Central memory CD8-positive, alpha-beta T cell (primary cell): Measurements from ENCODE around the gene COL27A1.
"Not testable (repeated sequence)": the region's sequence is repeated elsewhere in the genome, so short reads cannot be mapped to it uniquely, and the experiment has no call there.

Source experiments
- ATAC-seq: fragments of 150-1000 bp; cut with Tn5 transposase; replicated peaks from 2 replicates; pipeline ENCODE4 v1.10.0; 2022; ENCODE audit warnings: mild to moderate bottlenecking, moderate FRiP score, moderate number of reproducible peaks; ENCODE audit not compliant: poor library complexity, severe bottlenecking; ENCODE audit errors: extremely low read depth
- DNase-seq, 2 donors: peaks; one replicate each; pipeline ENCODE4 v3.0.0; 2021; ENCODE audit warnings: low spot score in 2 of 2
- H3K27ac Mint-ChIP-seq: one replicate; pipeline ENCODE4 v1.8.0; 2022; ENCODE audit warnings: low read depth, mild to moderate bottlenecking, moderate library complexity, mixed read lengths
- H3K27me3 Mint-ChIP-seq: one replicate; pipeline ENCODE4 v1.8.0; 2022; ENCODE audit warnings: mixed read lengths
- H3K36me3 Mint-ChIP-seq: one replicate; pipeline ENCODE4 v1.8.0; 2022; ENCODE audit warnings: mild to moderate bottlenecking, moderate library complexity, mixed read lengths; ENCODE audit not compliant: insufficient read depth
- H3K4me1 Mint-ChIP-seq: one replicate; pipeline ENCODE4 v1.8.0; 2022; ENCODE audit warnings: mixed read lengths
- H3K4me3 Mint-ChIP-seq: one replicate; pipeline ENCODE4 v1.8.0; 2022; ENCODE audit warnings: mild to moderate bottlenecking, moderate library complexity, mixed read lengths
- H3K9me3 Mint-ChIP-seq: one replicate; pipeline ENCODE4 v1.8.0; 2022; ENCODE audit warnings: mixed read lengths

Gene COL27A1

DNA sequence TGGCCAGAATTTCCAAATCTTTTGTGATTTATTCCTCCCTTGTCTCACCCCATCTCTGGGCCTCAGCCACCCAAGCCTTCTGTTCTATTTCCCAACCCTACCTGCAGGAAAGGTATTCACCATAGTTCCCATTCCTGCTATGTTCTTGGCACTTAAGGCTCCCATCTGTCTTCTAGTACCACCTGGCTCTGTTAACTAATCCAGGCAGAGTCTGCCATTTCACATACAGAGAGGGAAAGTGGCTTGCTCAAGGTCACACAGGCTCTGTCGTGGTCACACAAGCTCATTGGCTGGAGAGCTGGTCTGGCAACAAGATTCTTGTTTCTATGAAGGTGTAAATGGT is 35.2 kb downstream of the COL27A1 start:
- H3K27ac Mint-ChIP-seq: no peak overlapping the region
- H3K36me3 Mint-ChIP-seq: no peaks in the 10 kb centered on the region
- peaks cover 24% of the 10 kb centered on the region for H3K27me3 Mint-ChIP-seq
- no peak overlapping the region for H3K4me3 Mint-ChIP-seq
- peaks cover 4% of the 10 kb centered on the region for H3K9me3 Mint-ChIP-seq
- ATAC-seq (no peak), DNase-seq (no peak)
- no peaks in the 10 kb centered on the region for H3K4me1 Mint-ChIP-seq

DNA sequence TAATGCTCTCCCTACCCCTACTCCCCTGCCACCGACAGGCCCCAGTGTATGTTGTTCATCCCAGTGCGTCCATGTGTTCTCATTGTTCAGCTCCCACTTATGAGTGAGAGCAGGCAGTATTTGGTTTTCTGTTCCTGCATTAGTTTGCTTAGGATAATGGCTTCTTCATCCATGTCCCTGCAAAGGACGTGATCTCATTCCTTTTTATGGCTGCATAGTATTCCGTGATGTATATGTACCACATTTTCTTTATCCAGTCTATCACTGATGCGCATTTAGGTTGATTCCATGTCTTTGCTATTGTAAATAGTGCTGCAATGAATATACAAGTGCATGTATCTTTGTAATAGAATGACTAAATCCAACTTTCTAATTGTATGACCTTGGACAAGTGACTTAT is 36.1 kb downstream of the COL27A1 start:
- DNase-seq, H3K27ac Mint-ChIP-seq, H3K36me3 Mint-ChIP-seq, H3K4me3 Mint-ChIP-seq, ATAC-seq, H3K4me1 Mint-ChIP-seq, H3K9me3 Mint-ChIP-seq: not testable (repeated sequence)
- H3K27me3 Mint-ChIP-seq: peaks cover 24% of the 10 kb centered on the region

DNA sequence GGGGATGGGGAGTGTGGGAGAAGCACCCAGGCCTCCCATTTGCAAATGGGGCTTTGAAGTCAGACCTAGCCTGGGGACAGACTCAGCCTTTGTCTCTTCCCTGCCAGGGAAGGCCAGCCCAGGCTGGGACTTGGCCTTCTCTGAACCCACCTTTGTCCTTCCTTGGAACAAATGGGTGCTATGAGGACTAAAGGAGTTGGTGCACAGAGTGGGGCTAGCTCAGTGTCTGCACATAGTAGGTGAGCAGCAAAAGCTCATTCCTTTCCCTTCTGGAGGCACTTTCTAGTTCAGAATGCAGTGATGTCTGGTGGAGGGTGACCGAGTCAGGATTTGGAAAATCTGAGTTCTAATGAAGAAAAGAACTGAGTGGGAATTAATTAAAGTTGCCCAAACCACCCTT is 37.2 kb downstream of the COL27A1 start:
- no peaks in the 10 kb centered on the region for H3K36me3 Mint-ChIP-seq
- no peak for DNase-seq
- H3K27ac Mint-ChIP-seq: no peak overlapping the region
- no peak for ATAC-seq
- H3K4me3 Mint-ChIP-seq: no peak overlapping the region
- no peaks in the 10 kb centered on the region for H3K4me1 Mint-ChIP-seq
- H3K9me3 Mint-ChIP-seq: peaks cover 4% of the 10 kb centered on the region
- H3K27me3 Mint-ChIP-seq: peaks cover 24% of the 10 kb centered on the region

DNA sequence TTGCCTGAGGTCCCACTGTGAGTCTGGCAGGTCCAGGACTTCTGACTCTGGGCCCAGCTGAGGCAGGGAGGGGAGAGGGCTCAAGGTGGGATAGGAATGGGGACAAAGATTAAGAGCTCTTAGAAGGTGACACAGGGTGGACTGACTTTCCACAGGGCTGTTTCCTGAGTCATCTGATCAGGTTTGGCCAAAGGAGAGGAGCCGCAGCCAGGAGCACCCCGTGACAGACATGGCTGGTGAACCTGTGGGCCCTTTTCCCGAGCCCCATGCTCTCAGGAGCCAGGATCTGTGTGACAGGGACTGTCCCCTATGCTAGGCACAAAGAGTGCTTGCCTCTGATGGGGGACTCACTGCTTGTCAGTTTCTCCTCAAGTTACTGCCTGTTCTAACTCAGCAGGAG is 37.8 kb downstream of the COL27A1 start:
- H3K4me3 Mint-ChIP-seq: no peak overlapping the region
- peaks cover 24% of the 10 kb centered on the region for H3K27me3 Mint-ChIP-seq
- no peak overlapping the region for H3K27ac Mint-ChIP-seq
- H3K36me3 Mint-ChIP-seq: no peaks in the 10 kb centered on the region
- ATAC-seq (no peak), DNase-seq (no peak)
- no peaks in the 10 kb centered on the region for H3K4me1 Mint-ChIP-seq
- H3K9me3 Mint-ChIP-seq: peaks cover 4% of the 10 kb centered on the region

DNA sequence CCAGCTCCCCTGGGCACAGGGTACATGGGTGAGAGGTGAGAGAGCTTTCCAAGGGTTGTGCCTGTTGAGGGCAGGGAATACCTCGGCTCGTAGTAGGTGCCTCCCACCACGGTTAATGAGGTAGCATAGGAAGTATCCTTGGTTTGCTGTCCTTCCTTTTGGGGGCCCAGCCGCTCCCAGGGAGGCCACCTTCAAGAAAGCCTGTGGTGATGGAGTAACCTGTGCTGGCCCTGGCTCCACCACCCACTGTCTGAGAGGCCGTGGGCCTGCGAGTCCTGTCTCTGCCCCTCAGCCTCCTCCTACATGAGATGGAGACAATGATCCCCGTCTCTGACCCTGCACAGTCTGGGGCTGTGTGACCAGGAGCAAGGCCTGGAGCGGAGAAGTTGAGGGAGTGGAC is 40.8 kb downstream of the COL27A1 start:
- no peaks in the 10 kb centered on the region for H3K9me3 Mint-ChIP-seq
- no peak overlapping the region for H3K4me3 Mint-ChIP-seq
- no peaks in the 10 kb centered on the region for H3K4me1 Mint-ChIP-seq
- H3K27ac Mint-ChIP-seq: no peak overlapping the region
- no peaks in the 10 kb centered on the region for H3K36me3 Mint-ChIP-seq
- no peak for DNase-seq
- ATAC-seq: no peak
- H3K27me3 Mint-ChIP-seq: peaks cover 24% of the 10 kb centered on the region

DNA sequence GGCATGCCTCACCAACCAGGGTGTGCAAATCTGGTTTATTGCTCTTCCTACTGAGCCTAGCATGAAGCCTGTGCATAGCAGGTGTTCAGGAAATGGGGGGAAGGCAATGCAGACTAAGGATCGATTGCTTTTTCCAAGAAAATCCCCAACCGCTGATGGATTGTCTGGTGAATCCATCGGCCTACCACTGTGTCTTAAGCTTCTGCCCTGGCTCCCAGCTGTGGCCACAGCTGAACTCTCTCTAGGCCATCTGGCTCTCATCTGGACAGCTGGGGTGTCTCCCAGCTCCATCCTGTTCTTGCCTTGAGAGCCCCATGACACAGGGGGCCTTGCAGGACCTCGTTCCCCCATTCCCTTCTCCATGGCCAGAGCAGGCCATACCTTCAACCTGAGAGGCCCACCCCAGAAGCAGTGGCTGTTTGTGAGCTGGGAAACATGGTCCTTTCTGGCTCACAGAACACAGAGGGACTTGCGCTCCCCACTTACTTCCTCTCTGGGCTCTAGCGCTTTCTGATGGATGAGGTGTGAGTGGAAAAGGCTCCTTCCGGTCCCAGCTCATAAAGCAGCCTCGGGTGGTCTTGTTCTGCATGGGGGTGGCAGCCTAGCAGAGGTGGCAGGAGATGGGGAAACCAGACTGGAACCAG is 41.8 kb downstream of the COL27A1 start:
- Mint-ChIP-seq H3K27me3 (peaks cover 24% of the 10 kb centered on the region), H3K27ac (no peak overlapping the region), H3K36me3 (no peaks in the 10 kb centered on the region), H3K9me3 (no peaks in the 10 kb centered on the region), H3K4me1 (no peaks in the 10 kb centered on the region), H3K4me3 (no peak overlapping the region)
- no peak for ATAC-seq
- no peak for DNase-seq

DNA sequence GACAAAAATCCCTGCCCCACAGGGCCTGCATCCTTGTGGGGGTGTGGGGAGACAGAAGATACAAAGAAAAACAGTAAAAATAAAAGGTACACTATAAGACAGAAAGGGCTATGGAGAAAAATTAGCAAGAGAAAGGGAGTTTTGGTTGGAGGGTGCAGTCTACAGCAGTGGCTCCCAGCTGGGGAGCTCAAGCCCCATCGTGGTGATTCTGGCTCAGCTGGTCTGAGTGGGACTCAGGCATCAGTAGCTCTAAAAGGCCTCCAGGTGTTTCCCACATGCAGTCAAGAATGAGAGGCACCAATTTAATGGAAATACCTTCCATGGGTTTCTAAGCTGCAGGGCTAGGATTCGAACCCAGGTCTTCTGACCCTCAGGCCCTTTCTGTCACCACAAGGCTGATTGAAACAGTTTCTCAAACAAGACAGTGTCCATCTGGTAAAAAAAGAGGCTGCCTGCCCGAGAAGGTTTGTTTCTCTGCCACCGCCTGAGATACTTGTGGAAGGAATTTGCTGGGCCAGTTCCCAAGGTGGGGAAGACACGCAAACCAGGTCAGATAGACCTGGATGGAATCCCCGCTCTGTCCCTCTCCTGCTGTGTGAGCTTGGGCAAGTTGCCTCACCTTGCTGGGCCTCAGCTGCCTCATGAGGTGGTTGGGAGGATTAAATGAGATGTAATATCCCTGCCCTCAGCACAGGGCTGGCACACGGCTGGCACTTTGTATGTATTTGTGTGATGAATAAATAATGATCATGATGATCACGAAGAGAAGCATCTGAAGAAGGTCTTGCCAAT is 43.1 kb downstream of the COL27A1 start:
- H3K27ac Mint-ChIP-seq: no peak overlapping the region
- H3K9me3 Mint-ChIP-seq: no peaks in the 10 kb centered on the region
- H3K4me3 Mint-ChIP-seq: no peak overlapping the region
- H3K4me1 Mint-ChIP-seq: no peaks in the 10 kb centered on the region
- no peaks in the 10 kb centered on the region for H3K36me3 Mint-ChIP-seq
- DNase-seq (no peak), ATAC-seq (no peak)
- H3K27me3 Mint-ChIP-seq: peaks cover 11% of the 10 kb centered on the region

DNA sequence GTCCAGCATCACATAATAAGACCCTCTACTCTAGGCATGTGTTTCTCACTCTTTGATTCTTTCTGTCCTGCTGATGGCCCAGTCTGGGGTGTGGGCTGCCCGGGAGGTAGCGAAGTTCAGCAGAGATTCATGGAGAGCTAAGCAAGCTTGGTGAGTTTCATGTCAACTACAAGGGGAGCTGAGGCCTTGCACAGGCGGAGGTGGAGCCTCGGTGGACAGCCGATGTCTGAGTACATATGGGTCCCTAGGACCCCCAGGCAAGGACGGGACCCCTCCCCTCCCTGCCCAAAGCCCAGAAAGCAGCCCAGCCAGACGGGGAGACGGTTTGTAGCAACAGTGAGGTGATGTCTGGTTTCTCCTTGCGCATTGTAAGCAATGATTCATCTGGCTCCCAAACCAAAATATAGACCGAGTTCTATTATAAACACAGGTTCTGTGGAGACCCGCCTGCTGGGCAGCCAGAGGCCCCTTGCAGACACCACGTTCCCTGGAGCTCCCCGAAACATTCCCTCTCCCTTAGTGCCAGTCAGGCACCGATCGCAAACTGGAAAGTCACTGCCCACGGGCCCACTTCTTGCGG is 45.5 kb downstream of the COL27A1 start:
- DNase-seq (no peak), ATAC-seq (no peak)
- H3K36me3 Mint-ChIP-seq: no peaks in the 10 kb centered on the region
- H3K4me1 Mint-ChIP-seq: no peaks in the 10 kb centered on the region
- H3K4me3 Mint-ChIP-seq: no peak overlapping the region
- no peak overlapping the region for H3K27ac Mint-ChIP-seq
- H3K9me3 Mint-ChIP-seq: no peaks in the 10 kb centered on the region
- H3K27me3 Mint-ChIP-seq: peaks cover 7% of the 10 kb centered on the region

DNA sequence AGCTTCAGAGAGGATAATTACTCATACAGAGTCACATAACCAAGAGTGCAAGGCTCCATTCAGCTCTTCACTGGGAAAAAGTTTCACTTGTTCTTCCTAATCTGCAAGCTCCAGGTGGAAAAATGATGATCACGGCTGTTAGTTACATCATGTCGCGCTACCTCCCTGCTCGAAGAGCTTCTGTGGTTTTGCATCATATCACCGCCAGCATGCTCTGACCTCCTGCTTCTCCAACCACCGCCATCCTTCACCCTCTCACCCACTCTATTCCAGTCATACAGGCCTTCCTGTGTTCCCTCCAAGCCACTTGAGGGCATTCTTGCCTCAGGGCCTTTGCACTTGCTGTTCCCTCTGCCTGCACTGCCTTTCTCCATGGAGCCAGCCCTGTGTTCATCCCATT is 47.1 kb downstream of the COL27A1 start:
- H3K4me1 Mint-ChIP-seq: no peaks in the 10 kb centered on the region
- H3K27ac Mint-ChIP-seq: no peak overlapping the region
- H3K9me3 Mint-ChIP-seq: no peaks in the 10 kb centered on the region
- peaks cover 13% of the 10 kb centered on the region for H3K27me3 Mint-ChIP-seq
- ATAC-seq (no peak), DNase-seq (no peak)
- H3K4me3 Mint-ChIP-seq: no peak overlapping the region
- H3K36me3 Mint-ChIP-seq: no peaks in the 10 kb centered on the region

DNA sequence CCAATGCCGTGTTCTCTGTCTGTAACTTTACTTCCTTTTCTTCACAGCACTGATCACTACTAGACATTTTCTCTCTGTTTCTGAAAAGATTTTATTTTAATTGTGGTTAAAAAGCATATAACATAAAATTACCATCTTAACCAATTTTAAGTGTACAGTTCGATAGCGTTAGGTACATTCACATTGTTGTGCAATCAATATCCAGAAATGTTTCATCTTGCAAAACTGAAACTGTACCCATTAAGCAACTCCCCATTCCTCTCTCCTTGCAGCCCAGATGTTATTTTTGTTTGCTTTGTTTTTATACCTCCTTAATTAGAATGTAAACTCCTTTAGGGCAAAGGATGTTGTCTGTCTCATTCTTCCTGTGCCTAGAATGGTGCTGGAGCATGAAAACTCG is 47.5 kb downstream of the COL27A1 start:
- no peaks in the 10 kb centered on the region for H3K4me1 Mint-ChIP-seq

DNA sequence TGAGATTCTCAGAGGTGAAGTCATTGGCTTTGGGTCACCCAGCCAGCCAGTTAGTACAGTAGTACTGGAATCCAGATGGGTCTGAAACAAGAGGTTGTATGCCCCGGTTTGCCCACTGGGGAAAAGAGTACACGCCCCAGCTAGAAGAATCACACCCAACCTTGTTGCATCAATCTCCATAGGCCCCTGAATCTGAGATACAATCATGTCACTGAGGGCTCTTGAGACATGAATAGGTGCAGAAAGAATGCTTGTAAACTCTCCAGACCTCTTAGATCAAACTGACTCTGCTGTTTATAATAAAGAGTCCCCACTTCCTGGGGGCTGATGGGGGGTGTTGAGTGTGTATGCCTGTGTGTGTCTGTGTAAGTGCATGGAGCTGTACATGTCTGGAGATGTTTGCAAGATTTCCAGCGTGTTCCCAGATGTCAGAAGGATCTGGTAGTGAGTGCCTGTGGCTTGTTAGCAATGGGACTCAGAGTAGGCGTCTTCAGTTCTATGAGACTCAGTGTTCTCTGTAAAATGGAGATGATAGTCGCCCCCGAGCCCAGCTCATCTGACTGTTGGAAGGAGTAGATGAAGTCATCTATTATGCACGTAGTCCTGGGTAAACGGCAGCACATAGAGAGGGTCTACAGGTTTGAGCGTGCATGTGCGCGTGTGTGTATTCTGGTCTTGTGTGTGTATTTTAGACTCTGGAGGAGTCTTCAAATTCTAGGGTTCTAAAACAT is 48.2 kb downstream of the COL27A1 start:
- Mint-ChIP-seq H3K4me3 (no peak overlapping the region), H3K4me1 (no peaks in the 10 kb centered on the region), H3K9me3 (no peaks in the 10 kb centered on the region), H3K36me3 (no peaks in the 10 kb centered on the region), H3K27ac (no peak overlapping the region), H3K27me3 (peaks cover 13% of the 10 kb centered on the region)
- DNase-seq: no peak
- no peak for ATAC-seq

More for the DNA sequence above, 47.5 kb downstream of the COL27A1 start:
- Mint-ChIP-seq H3K9me3 (no peaks in the 10 kb centered on the region), H3K27ac (no peak overlapping the region), H3K4me3 (no peak overlapping the region), H3K36me3 (no peaks in the 10 kb centered on the region), H3K27me3 (peaks cover 13% of the 10 kb centered on the region)
- DNase-seq (no peak), ATAC-seq (no peak)

DNA sequence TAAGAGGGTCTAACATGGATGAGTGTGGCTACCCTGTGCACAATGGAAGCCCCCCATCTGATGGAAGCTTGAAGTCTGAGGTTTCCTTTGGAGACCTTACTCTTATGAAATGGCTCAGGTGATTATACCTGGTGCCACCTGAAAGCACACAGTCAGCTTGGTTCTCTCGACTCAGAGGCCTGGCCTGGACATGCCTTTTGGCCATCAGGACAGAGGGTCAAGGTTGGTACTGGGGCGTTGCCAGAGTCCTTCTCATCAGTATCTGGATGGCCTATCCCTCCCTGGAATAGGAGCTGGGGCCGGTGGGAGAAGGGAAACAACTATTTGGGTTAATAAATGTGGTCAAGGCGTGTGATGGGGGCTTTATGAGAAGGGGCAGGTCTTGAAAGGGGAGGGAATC is 48.9 kb downstream of the COL27A1 start:
- no peak for DNase-seq
- no peak overlapping the region for H3K4me3 Mint-ChIP-seq

More for the DNA sequence above, 48.9 kb downstream of the COL27A1 start:
- Mint-ChIP-seq H3K4me1 (no peaks in the 10 kb centered on the region), H3K36me3 (no peaks in the 10 kb centered on the region), H3K9me3 (no peaks in the 10 kb centered on the region), H3K27me3 (peaks cover 13% of the 10 kb centered on the region), H3K27ac (no peak overlapping the region)
- ATAC-seq: no peak
